Naive thymus-derived CD4-positive, alpha-beta T cell (primary cell): ENCODE results near the gene CDC6. TPM values are rescaled to one million over a fixed set of nuclear protein-coding genes. Genes with fewer than 3 reads are reported as not detected.
"Not testable (repeated sequence)": the region's sequence is repeated elsewhere in the genome, so short reads cannot be mapped to it uniquely, and the experiment has no call there.

ENCODE experiments used
- ATAC-seq: fragments of 150-1000 bp; cut with Tn5 transposase; 2 replicates; pipeline ENCODE4 v1.10.0; 2021; ENCODE audit warnings: mild to moderate bottlenecking, moderate library complexity
- CTCF ChIA-PET: fragments of 350-600 bp; sonication (Branson Sonifier 250); formaldehyde crosslinking; loops from one replicate; lab custom pipeline; 2021; ENCODE audit warnings: antibody characterized with exemption; lab: Charles Lee
- POLR2A ChIA-PET: fragments of 350-600 bp; sonication (Branson Sonifier 250); formaldehyde crosslinking; loops from one replicate; lab custom pipeline; 2021; ENCODE audit warnings: antibody characterized with exemption, inconsistent platforms; lab: Charles Lee
- DNase-seq, 9 donors: peaks; one replicate each; pipeline versions ENCODE4 v3.0.0 to v3.0.0-alpha.2; 2020 to 2022; ENCODE audit warnings: mixed read lengths in 1 of 9
- H3K27ac ChIP-seq: one replicate; pipeline ENCODE4 v1.7.0; 2013; ENCODE audit warnings: mild to moderate bottlenecking, low read depth, low read length, moderate library complexity
- H3K27me3 ChIP-seq, 2 donors: one replicate each; pipeline ENCODE4 v1.7.0; 2013; ENCODE audit warnings: low read length in 2 of 2, mild to moderate bottlenecking in 2 of 2, moderate library complexity in 2 of 2; ENCODE audit not compliant: control insufficient read depth in 2 of 2, insufficient read depth in 2 of 2
- H3K36me3 ChIP-seq, 3 experiments: 1 replicate in 2 of 3; 2 replicates in 1 of 3; pipeline ENCODE4 v1.7.0; 2013; ENCODE audit warnings: low read length in 3 of 3, mild to moderate bottlenecking in 3 of 3, moderate library complexity in 1 of 3; ENCODE audit not compliant: insufficient read depth in 3 of 3, control insufficient read depth in 2 of 3
- H3K4me1 ChIP-seq, 2 donors: one replicate each; pipeline ENCODE4 v1.7.0; 2013; ENCODE audit warnings: low read length in 2 of 2, mild to moderate bottlenecking in 2 of 2, moderate library complexity in 1 of 2; ENCODE audit not compliant: control insufficient read depth in 2 of 2, insufficient read depth in 2 of 2
- H3K4me3 ChIP-seq: 2 replicates; pipeline ENCODE4 v1.7.0; 2013; ENCODE audit warnings: mild to moderate bottlenecking, low read length
- H3K9me3 ChIP-seq, 3 experiments: 1 replicate in 2 of 3; 2 replicates in 1 of 3; pipeline ENCODE4 v1.7.0; 2013; ENCODE audit warnings: low read length in 3 of 3; ENCODE audit not compliant: control insufficient read depth in 2 of 3
- H3K27ac Mint-ChIP-seq, 9 donors: one replicate each; pipeline ENCODE4 v1.8.0; 2020 to 2022; ENCODE audit warnings: mixed read lengths in 9 of 9, mild to moderate bottlenecking in 8 of 9, moderate library complexity in 5 of 9, inconsistent platforms in 2 of 9
- H3K27me3 Mint-ChIP-seq, 5 donors: one replicate each; pipeline ENCODE4 v1.8.0; 2021 to 2022; ENCODE audit warnings: mixed read lengths in 5 of 5, mild to moderate bottlenecking in 1 of 5
- H3K36me3 Mint-ChIP-seq, 5 donors: one replicate each; pipeline ENCODE4 v1.8.0; 2020 to 2022; ENCODE audit warnings: mixed read lengths in 5 of 5, mild to moderate bottlenecking in 3 of 5, inconsistent platforms in 1 of 5
- H3K4me1 Mint-ChIP-seq, 7 donors: one replicate each; pipeline ENCODE4 v1.8.0; 2020 to 2022; ENCODE audit warnings: mixed read lengths in 7 of 7, mild to moderate bottlenecking in 3 of 7, inconsistent platforms in 1 of 7
- H3K4me3 Mint-ChIP-seq, 10 donors: one replicate each; pipeline ENCODE4 v1.8.0; 2020 to 2022; ENCODE audit warnings: mild to moderate bottlenecking in 10 of 10, mixed read lengths in 10 of 10, moderate library complexity in 6 of 10, inconsistent platforms in 2 of 10
- H3K9me3 Mint-ChIP-seq, 11 donors: one replicate each; pipeline ENCODE4 v1.8.0; 2020 to 2022; ENCODE audit warnings: mixed read lengths in 11 of 11, mild to moderate bottlenecking in 4 of 11, inconsistent platforms in 1 of 11, moderate library complexity in 1 of 11
- intact Hi-C, 2 donors: fragments of 100-400 bp; cut with micrococcal nuclease; formaldehyde crosslinking; loops; one replicate each; pipeline ENCODE4 v1.15.1; 2023
- polyA plus RNA-seq, 2 donors: library from polyadenylated mRNA; unstranded; fragments of 300-500 nt; fragmentation: Illumina TruSeq; gene quantifications; one replicate each; pipeline ENCODE4 v1.2.3, GENCODE V29; 2021
- total RNA-seq, 6 experiments: library from RNA in 5 of 6; stranded (reverse) in 5 of 6; gene quantifications; 1 replicate in 5 of 6; 2 replicates in 1 of 6; pipeline ENCODE4 v1.2.3 and lab custom pipeline; 2021 to 2026

Gene CDC6
- total and polyA plus RNA-seq, 7 experiments from 2014 or later = 0.09 to 73.6 (median 0.67) TPM

DNA sequence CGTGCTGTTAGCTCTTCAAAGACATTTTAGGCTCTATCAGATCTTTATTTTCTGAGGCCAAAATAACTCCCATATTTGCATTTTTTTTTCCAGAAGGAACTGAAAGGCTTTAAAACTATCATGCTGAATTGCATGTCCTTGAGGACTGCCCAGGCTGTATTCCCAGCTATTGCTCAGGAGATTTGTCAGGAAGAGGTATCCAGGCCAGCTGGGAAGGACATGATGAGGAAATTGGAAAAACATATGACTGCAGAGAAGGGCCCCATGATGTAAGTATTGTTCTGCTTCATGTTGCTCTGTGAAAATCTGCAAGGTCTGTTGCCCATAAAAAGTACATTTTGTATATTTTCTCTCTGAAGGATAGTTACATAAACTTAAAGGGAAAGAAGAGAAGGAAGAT lies 5.7 kb downstream of the CDC6 start:
- Mint-ChIP-seq H3K4me3 (no peak overlapping the region), H3K27me3 (no peaks in the 10 kb centered on the region), H3K9me3 (no peaks in the 10 kb centered on the region), H3K4me1 (peaks cover 0 to 38% (median 10%) of the 10 kb centered on the region in 7 donors), H3K27ac (no peak overlapping the region), H3K36me3 (peaks cover 0 to 33% (median 0%) of the 10 kb centered on the region in 5 donors)
- Histone ChIP-seq H3K9me3 (no peaks in the 10 kb centered on the region), H3K36me3 (no peaks in the 10 kb centered on the region), H3K4me1 (no peaks in the 10 kb centered on the region), H3K4me3 (no peak overlapping the region), H3K27ac (no peak overlapping the region), H3K27me3 (no peaks in the 10 kb centered on the region)
- CTCF ChIA-PET = interaction anchor here (1.1 to 5.0 kb wide), 5 partner anchors 10 to 91 kb away, joined by 3 to 27 read pairs (median 10); no protein-coding TSS in a partner anchor
- POLR2A ChIA-PET = interaction anchor here (0.6 to 0.7 kb wide), 3 partner anchors 19 to 114 kb away, joined by 3 to 7 read pairs (median 5); no protein-coding TSS in a partner anchor
- intact Hi-C loops = no loop called here
- no peak for DNase-seq
- ATAC-seq = no peak

GRCh38 chr17:40295488-40296436 lies 8.1 kb downstream of the CDC6 start:
- peak overlapping the region in 2 of 9 donors; percentile 6 to 15 for H3K27ac Mint-ChIP-seq
- intact Hi-C loops = no loop called here
- no peak overlapping the region for H3K4me3 ChIP-seq
- ChIA-PET CTCF (interaction anchor here (5.0 kb wide), 1 partner anchor 58 kb away, joined by 27 read pairs; no protein-coding TSS in a partner anchor), POLR2A (interaction anchor here (0.9 kb wide), 1 partner anchor 257 kb away, joined by 5 read pairs; no protein-coding TSS in a partner anchor)
- no peak for ATAC-seq
- H3K4me1 Mint-ChIP-seq = peaks cover 0 to 30% (median 3%) of the 10 kb centered on the region in 7 donors
- no peak overlapping the region for H3K4me3 Mint-ChIP-seq
- no peaks in the 10 kb centered on the region for H3K4me1 ChIP-seq
- no peak overlapping the region for H3K27ac ChIP-seq
- no peak for DNase-seq
- H3K27me3 Mint-ChIP-seq = no peaks in the 10 kb centered on the region
- peaks cover 0 to 28% (median 0%) of the 10 kb centered on the region in 5 donors for H3K36me3 Mint-ChIP-seq
- no peaks in the 10 kb centered on the region for H3K36me3 ChIP-seq
- no peaks in the 10 kb centered on the region for H3K27me3 ChIP-seq
- H3K9me3 ChIP-seq = no peaks in the 10 kb centered on the region
- H3K9me3 Mint-ChIP-seq = no peaks in the 10 kb centered on the region

GRCh38 chr17:40297511-40297910 lies 9.8 kb downstream of the CDC6 start:
- no peak overlapping the region for H3K27ac Mint-ChIP-seq
- H3K9me3 Mint-ChIP-seq = no peaks in the 10 kb centered on the region
- ChIA-PET CTCF (interaction anchor here (0.8 to 5.0 kb wide), 2 partner anchors 13 to 56 kb away, joined by 3 to 27 read pairs; no protein-coding TSS in a partner anchor), POLR2A (interaction anchor here (0.7 to 0.9 kb wide), 2 partner anchors 58 to 279 kb away, joined by 3 read pairs; no protein-coding TSS in a partner anchor)
- DNase-seq (no peak), ATAC-seq (no peak)
- no peak overlapping the region for H3K4me3 Mint-ChIP-seq
- Histone ChIP-seq H3K9me3 (no peaks in the 10 kb centered on the region), H3K4me1 (no peaks in the 10 kb centered on the region), H3K4me3 (no peak overlapping the region), H3K27ac (no peak overlapping the region), H3K36me3 (no peaks in the 10 kb centered on the region), H3K27me3 (no peaks in the 10 kb centered on the region)
- H3K4me1 Mint-ChIP-seq = peaks cover 0 to 27% (median 0%) of the 10 kb centered on the region in 7 donors
- intact Hi-C loops = no loop called here
- peaks cover 0 to 27% (median 0%) of the 10 kb centered on the region in 5 donors for H3K36me3 Mint-ChIP-seq
- H3K27me3 Mint-ChIP-seq = no peaks in the 10 kb centered on the region

DNA sequence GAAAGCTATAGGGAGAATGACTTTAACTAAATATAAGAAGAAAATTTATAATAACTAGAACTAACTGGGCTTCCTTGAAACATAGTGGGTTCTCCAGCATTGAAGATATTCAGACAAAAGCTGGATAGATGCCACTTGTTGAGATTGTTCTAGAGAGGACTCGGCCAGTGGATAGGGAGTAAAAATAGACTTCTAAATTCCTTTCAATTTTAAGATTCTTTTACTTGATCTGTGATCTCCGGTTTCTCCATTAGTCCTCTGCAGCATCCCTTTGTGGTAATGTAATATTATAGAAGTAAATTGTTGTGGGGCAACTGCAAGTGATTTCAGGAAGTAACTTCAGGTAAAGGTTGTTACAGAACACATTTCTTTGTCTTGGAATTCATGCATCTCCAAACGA lies 11.0 kb downstream of the CDC6 start:
- Mint-ChIP-seq H3K27me3 (no peaks in the 10 kb centered on the region), H3K27ac (no peak overlapping the region), H3K36me3 (peaks cover 0 to 27% (median 0%) of the 10 kb centered on the region in 5 donors), H3K4me1 (peaks cover 8 to 29% (median 9%) of the 10 kb centered on the region in 7 donors), H3K9me3 (peaks cover 0 to 2% (median 0%) of the 10 kb centered on the region in 11 donors), H3K4me3 (no peak overlapping the region)
- no peak for ATAC-seq
- POLR2A ChIA-PET = interaction anchor here (3.2 kb wide), 1 partner anchor 56 kb away, joined by 13 read pairs; no protein-coding TSS in a partner anchor
- Histone ChIP-seq H3K27ac (no peak overlapping the region), H3K27me3 (no peaks in the 10 kb centered on the region), H3K36me3 (no peaks in the 10 kb centered on the region), H3K4me1 (peaks cover 0 to 7% of the 10 kb centered on the region in 2 donors), H3K9me3 (no peaks in the 10 kb centered on the region), H3K4me3 (no peak overlapping the region)
- CTCF ChIA-PET = interaction anchor here (0.6 to 3.3 kb wide), 7 partner anchors 11 to 199 kb away, joined by 3 to 25 read pairs (median 3); partner anchors contain the start of gene RARA
- DNase-seq = no peak
- intact Hi-C loops = no loop called here

- H3K4me3 ChIP-seq, H3K27me3 ChIP-seq, H3K4me3 Mint-ChIP-seq, intact Hi-C loops, H3K27me3 Mint-ChIP-seq, H3K27ac ChIP-seq, ATAC-seq, H3K36me3 ChIP-seq, H3K9me3 Mint-ChIP-seq, H3K27ac Mint-ChIP-seq, H3K4me1 ChIP-seq, DNase-seq, H3K9me3 ChIP-seq: not testable (repeated sequence)
- Mint-ChIP-seq H3K36me3 (peaks cover 0 to 25% (median 0%) of the 10 kb centered on the region in 5 donors), H3K4me1 (peaks cover 11 to 32% (median 14%) of the 10 kb centered on the region in 7 donors)
- ChIA-PET CTCF (interaction anchor here (0.6 to 3.3 kb wide), 8 partner anchors 10 to 199 kb away, joined by 3 to 25 read pairs (median 4); partner anchors contain the start of gene RARA), POLR2A (interaction anchor here (0.6 to 3.2 kb wide), 2 partner anchors 25 to 56 kb away, joined by 5 to 13 read pairs; no protein-coding TSS in a partner anchor)
These were observed 11.6 kb downstream of the CDC6 start for GRCh38 chr17:40299159-40299757.

- H3K27me3 ChIP-seq = no peaks in the 10 kb centered on the region
- peaks cover 0 to 16% (median 0%) of the 10 kb centered on the region in 5 donors for H3K36me3 Mint-ChIP-seq
- no peaks in the 10 kb centered on the region for H3K9me3 ChIP-seq
- DNase-seq = no peak
- CTCF ChIA-PET = interaction anchor here (0.6 to 7.3 kb wide), 12 partner anchors 12 to 238 kb away, joined by 3 to 233 read pairs (median 6); partner anchors contain the start of genes GJD3 and TOP2A
- no peaks in the 10 kb centered on the region for H3K27me3 Mint-ChIP-seq
- POLR2A ChIA-PET = interaction anchor here (3.2 to 28.4 kb wide), 2 partner anchors 31 to 54 kb away, joined by 13 to 742 read pairs; no protein-coding TSS in a partner anchor
- peaks cover 0 to 2% (median 0%) of the 10 kb centered on the region in 11 donors for H3K9me3 Mint-ChIP-seq
- H3K4me1 Mint-ChIP-seq = peaks cover 11 to 25% (median 15%) of the 10 kb centered on the region in 7 donors
- intact Hi-C loops = no loop called here
- no peak for ATAC-seq
- no peak overlapping the region for H3K4me3 ChIP-seq
- no peaks in the 10 kb centered on the region for H3K36me3 ChIP-seq
- H3K4me3 Mint-ChIP-seq = no peak overlapping the region
- no peak overlapping the region for H3K27ac Mint-ChIP-seq
- H3K27ac ChIP-seq = no peak overlapping the region
- peaks cover 0 to 10% of the 10 kb centered on the region in 2 donors for H3K4me1 ChIP-seq
These were observed 13.6 kb downstream of the CDC6 start for GRCh38 chr17:40301315-40301714.
